Gastroesophageal sphincter (tissue), 3 donors: ENCODE results near the gene HSH2D.

Source experiments
- CTCF ChIP-seq, 4 experiments: fragments of 200-600 bp in 2 of 4; fragments of 450-650 bp in 2 of 4; sonication (generic) in 1 of 4; IDR thresholded peaks; one replicate each; pipeline ENCODE4 v1.5.1; 2017 to 2019; ENCODE audit warnings: antibody characterized with exemption in 4 of 4, mild to moderate bottlenecking in 2 of 4, moderate library complexity in 2 of 4
- EP300 ChIP-seq: sonication (generic); formaldehyde crosslinking; IDR thresholded peaks from one replicate; pipeline ENCODE4 v1.6.1; 2017; ENCODE audit warnings: antibody characterized with exemption, mild to moderate bottlenecking
- POLR2A ChIP-seq, 2 donors: fragments of 450-650 bp; IDR thresholded peaks; one replicate each; pipeline ENCODE4 v1.6.1; 2017; ENCODE audit warnings: antibody characterized with exemption in 2 of 2, mild to moderate bottlenecking in 2 of 2, moderate library complexity in 1 of 2
- POLR2AphosphoS5 ChIP-seq: sonication (generic); formaldehyde crosslinking; IDR thresholded peaks from one replicate; pipeline ENCODE4 v1.6.1; 2017; ENCODE audit warnings: antibody characterized with exemption

GRCh38 chr19:16133818-16134217, 9.7 kb upstream of the HSH2D start:
- TF ChIP-seq CTCF (IDR thresholded peaks at IDR 0.05) (no peak), POLR2A (IDR thresholded peaks at IDR 0.05) (no peak), EP300 (no peak), POLR2AphosphoS5 (no peak)
